Mucosa of stomach (tissue), 1 donor: ENCODE data around the gene RNF214.
"Not testable (repeated sequence)": the region's sequence is repeated elsewhere in the genome, so short reads cannot be mapped to it uniquely, and the experiment has no call there.

Source experiments
- H3K27me3 ChIP-seq: one replicate; pipeline ENCODE4 v1.7.0; 2013; ENCODE audit warnings: mild to moderate bottlenecking, low read length; ENCODE audit not compliant: control insufficient read depth, insufficient read depth
- H3K36me3 ChIP-seq: one replicate; pipeline ENCODE4 v1.7.0; 2013; ENCODE audit warnings: low read length; ENCODE audit not compliant: control insufficient read depth, insufficient read depth
- H3K4me1 ChIP-seq: one replicate; pipeline ENCODE4 v1.7.0; 2013; ENCODE audit warnings: mild to moderate bottlenecking, low read length; ENCODE audit not compliant: control insufficient read depth, insufficient read depth
- H3K4me3 ChIP-seq: one replicate; pipeline ENCODE4 v1.7.0; 2013; ENCODE audit warnings: low read length
- H3K9ac ChIP-seq: one replicate; pipeline ENCODE4 v1.7.0; 2013; ENCODE audit warnings: mild to moderate bottlenecking, low read length, moderate library complexity
- H3K9me3 ChIP-seq: one replicate; pipeline ENCODE4 v1.7.0; 2013; ENCODE audit warnings: mild to moderate bottlenecking, low read length, moderate library complexity; ENCODE audit not compliant: control insufficient read depth
- donor health status: Pancreatic carcinoma.

RNF214 gene

GRCh38 chr11:117264624-117265323 is 32.3 kb downstream of the RNF214 start:
- not testable (repeated sequence) for H3K4me1 ChIP-seq, H3K9me3 ChIP-seq, H3K27me3 ChIP-seq, H3K4me3 ChIP-seq, H3K36me3 ChIP-seq, H3K9ac ChIP-seq

GRCh38 chr11:117265745-117266144 is 33.3 kb downstream of the RNF214 start:
- Histone ChIP-seq H3K4me1 (no peaks in the 10 kb centered on the region), H3K27me3 (no peaks in the 10 kb centered on the region)

GRCh38 chr11:117269856-117270255 is 37.4 kb downstream of the RNF214 start:
- no peaks in the 10 kb centered on the region for H3K9me3 ChIP-seq
- no peak overlapping the region for H3K9ac ChIP-seq
- no peaks in the 10 kb centered on the region for H3K27me3 ChIP-seq
- no peak overlapping the region for H3K4me3 ChIP-seq
- no peaks in the 10 kb centered on the region for H3K4me1 ChIP-seq
- no peaks in the 10 kb centered on the region for H3K36me3 ChIP-seq

More at GRCh38 chr11:117265745-117266144, 33.3 kb downstream of the RNF214 start:
- Histone ChIP-seq H3K36me3 (no peaks in the 10 kb centered on the region), H3K9ac (no peak overlapping the region), H3K9me3 (no peaks in the 10 kb centered on the region), H3K4me3 (no peak overlapping the region)

GRCh38 chr11:117271208-117271607 is 38.7 kb downstream of the RNF214 start:
- H3K9ac ChIP-seq: no peak overlapping the region
- no peaks in the 10 kb centered on the region for H3K4me1 ChIP-seq
- no peak overlapping the region for H3K4me3 ChIP-seq
- no peaks in the 10 kb centered on the region for H3K9me3 ChIP-seq
- H3K27me3 ChIP-seq: no peaks in the 10 kb centered on the region
- H3K36me3 ChIP-seq: no peaks in the 10 kb centered on the region

- not testable (repeated sequence) for H3K36me3 ChIP-seq, H3K9me3 ChIP-seq, H3K27me3 ChIP-seq, H3K9ac ChIP-seq, H3K4me1 ChIP-seq, H3K4me3 ChIP-seq
Observed at GRCh38 chr11:117272175-117272574, 39.7 kb downstream of the RNF214 start.

- Histone ChIP-seq H3K36me3 (no peaks in the 10 kb centered on the region), H3K4me1 (no peaks in the 10 kb centered on the region)
Observed at GRCh38 chr11:117273550-117274289, 41.2 kb downstream of the RNF214 start.

GRCh38 chr11:117278347-117278746 is 45.9 kb downstream of the RNF214 start:
- Histone ChIP-seq H3K4me1 (no peaks in the 10 kb centered on the region), H3K36me3 (peaks cover 3% of the 10 kb centered on the region), H3K9me3 (no peaks in the 10 kb centered on the region), H3K27me3 (no peaks in the 10 kb centered on the region), H3K4me3 (no peak overlapping the region), H3K9ac (no peak overlapping the region)

More at GRCh38 chr11:117273550-117274289, 41.2 kb downstream of the RNF214 start:
- Histone ChIP-seq H3K27me3 (no peaks in the 10 kb centered on the region), H3K4me3 (no peak overlapping the region), H3K9me3 (no peaks in the 10 kb centered on the region), H3K9ac (no peak overlapping the region)

- H3K9ac ChIP-seq: no peak overlapping the region
- H3K36me3 ChIP-seq: peaks cover 8% of the 10 kb centered on the region
- H3K4me3 ChIP-seq: no peak overlapping the region
- H3K27me3 ChIP-seq: no peaks in the 10 kb centered on the region
- no peaks in the 10 kb centered on the region for H3K4me1 ChIP-seq
- no peaks in the 10 kb centered on the region for H3K9me3 ChIP-seq
Observed at GRCh38 chr11:117279711-117280376, 47.4 kb downstream of the RNF214 start.

- Histone ChIP-seq H3K9ac (no peak overlapping the region), H3K4me1 (no peaks in the 10 kb centered on the region), H3K9me3 (no peaks in the 10 kb centered on the region), H3K36me3 (peaks cover 8% of the 10 kb centered on the region), H3K27me3 (no peaks in the 10 kb centered on the region), H3K4me3 (no peak overlapping the region)
Observed at GRCh38 chr11:117281159-117281558, 48.7 kb downstream of the RNF214 start.

- no peak overlapping the region for H3K4me3 ChIP-seq
- no peaks in the 10 kb centered on the region for H3K9me3 ChIP-seq
- H3K27me3 ChIP-seq: no peaks in the 10 kb centered on the region
- H3K36me3 ChIP-seq: peaks cover 8% of the 10 kb centered on the region
- no peak overlapping the region for H3K9ac ChIP-seq
- H3K4me1 ChIP-seq: no peaks in the 10 kb centered on the region
Observed at GRCh38 chr11:117281869-117282268, 49.4 kb downstream of the RNF214 start.

- H3K4me3 ChIP-seq: no peak overlapping the region
- H3K27me3 ChIP-seq: no peaks in the 10 kb centered on the region
- H3K36me3 ChIP-seq: peaks cover 8% of the 10 kb centered on the region
- H3K4me1 ChIP-seq: no peaks in the 10 kb centered on the region
- no peaks in the 10 kb centered on the region for H3K9me3 ChIP-seq
- H3K9ac ChIP-seq: no peak overlapping the region
Observed at GRCh38 chr11:117282956-117283355, 50.5 kb downstream of the RNF214 start.

GRCh38 chr11:117284053-117284452 is 51.6 kb downstream of the RNF214 start:
- Histone ChIP-seq H3K9me3 (no peaks in the 10 kb centered on the region), H3K4me1 (no peaks in the 10 kb centered on the region), H3K36me3 (peaks cover 8% of the 10 kb centered on the region), H3K27me3 (no peaks in the 10 kb centered on the region), H3K4me3 (no peak overlapping the region), H3K9ac (no peak overlapping the region)
